Hindlimb muscle (tissue), 1 donor: ENCODE results near the gene TBL1Y. TPM values are rescaled to one million over a fixed set of nuclear protein-coding genes. Genes with fewer than 3 reads are reported as not detected.
"Not testable (repeated sequence)": the region's sequence is repeated elsewhere in the genome, so short reads cannot be mapped to it uniquely, and the experiment has no call there.

Experiments used
- DNase-seq: peaks from one replicate; pipeline ENCODE4 v3.0.0-alpha.2; 2013
- polyA plus RNA-seq: library from polyadenylated mRNA; unstranded; fragments of 120-200 nt; gene quantifications from one replicate; pipeline ENCODE4 v1.2.1, GENCODE V29; 2013; ENCODE audit not compliant: insufficient read length

The TBL1Y gene
- 0.35 TPM for polyA plus RNA-seq

- no peak for DNase-seq
Observed at GRCh38 chrY:6910372-6911252, at the start of gene TBL1Y. TBL1Y (plus strand) TSS chrY:6910697; CDS start chrY:7025085, 114,388 bp downstream.

DNA sequence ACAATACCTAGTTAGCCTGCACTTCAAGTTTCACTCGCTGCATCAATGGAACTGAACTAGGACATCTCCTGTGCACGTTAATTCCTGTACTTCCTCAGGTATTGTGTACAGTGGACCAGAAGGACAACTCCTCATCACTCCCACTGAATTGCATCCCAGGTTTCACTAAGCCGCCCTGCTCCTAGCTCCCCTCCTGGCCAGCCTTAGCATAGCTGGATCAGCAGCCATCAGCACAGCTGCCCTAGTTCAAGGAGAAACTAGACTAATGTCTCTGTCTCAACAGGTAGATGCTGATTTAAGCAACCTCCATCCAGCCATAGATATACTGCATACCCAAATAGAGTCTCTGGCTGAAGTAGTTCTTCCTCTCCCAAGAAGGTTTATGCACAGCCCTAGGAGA is 16.0 kb upstream of the TBL1Y start:
- no peak for DNase-seq

DNA sequence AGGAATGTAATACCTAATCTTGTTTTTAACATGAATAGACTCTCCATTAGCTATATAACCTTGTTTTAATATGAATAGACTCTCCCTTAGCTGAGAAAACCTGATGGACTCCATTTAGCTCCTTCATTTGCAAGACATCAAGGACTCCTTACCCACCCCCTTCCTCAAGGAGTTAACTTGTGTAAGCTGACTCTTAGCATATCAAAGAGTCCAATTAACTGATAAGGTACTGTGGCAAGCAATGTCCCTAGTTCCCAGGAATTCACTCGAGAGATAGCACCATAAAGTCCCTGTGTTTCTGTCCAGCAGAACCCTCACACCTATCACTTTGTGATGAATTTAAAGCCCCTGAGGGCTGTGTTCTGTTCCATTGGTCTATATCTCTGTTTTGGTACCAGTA is 15.3 kb upstream of the TBL1Y start:
- DNase-seq, result no peak

DNA sequence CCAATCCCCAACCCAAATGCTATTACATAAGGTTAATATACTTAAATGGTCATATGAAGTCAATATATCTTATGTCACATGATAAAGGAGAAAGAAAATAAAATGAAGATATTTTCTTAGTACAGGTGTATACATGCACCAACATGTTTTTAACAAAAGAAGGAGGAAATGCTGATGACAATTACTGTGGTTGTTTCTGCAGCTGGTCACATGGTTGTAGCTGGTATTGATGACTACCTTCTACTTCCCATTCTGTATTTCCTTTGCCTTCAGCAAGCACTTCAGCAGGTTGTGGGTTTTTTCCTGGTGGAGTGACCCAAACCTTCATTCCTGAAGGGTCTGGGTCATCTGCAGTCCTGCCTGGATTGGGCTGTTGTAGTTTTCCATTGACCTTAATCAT is 8.4 kb upstream of the TBL1Y start:
- DNase-seq, result not testable (repeated sequence)

DNA sequence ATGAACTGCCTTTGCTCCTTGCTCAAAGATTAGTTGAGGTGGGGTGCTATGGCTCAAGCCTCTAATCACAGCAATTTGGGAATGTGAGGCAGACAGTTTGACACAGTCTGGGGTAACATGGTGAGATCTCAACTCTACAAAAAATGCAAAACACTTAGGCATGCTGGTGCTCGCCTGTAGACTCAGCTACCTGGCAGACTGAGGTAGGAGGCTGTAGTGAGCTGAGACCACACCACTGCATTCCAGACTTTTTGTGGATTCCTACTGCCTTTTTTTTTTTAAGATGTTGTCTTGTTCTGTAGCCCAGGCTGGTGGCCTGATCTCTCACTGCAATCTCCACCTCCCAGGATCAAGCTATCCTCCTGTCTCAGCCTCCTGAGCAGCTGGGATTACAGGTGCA is 2.9 kb upstream of the TBL1Y start:
- DNase-seq, result no peak

DNA sequence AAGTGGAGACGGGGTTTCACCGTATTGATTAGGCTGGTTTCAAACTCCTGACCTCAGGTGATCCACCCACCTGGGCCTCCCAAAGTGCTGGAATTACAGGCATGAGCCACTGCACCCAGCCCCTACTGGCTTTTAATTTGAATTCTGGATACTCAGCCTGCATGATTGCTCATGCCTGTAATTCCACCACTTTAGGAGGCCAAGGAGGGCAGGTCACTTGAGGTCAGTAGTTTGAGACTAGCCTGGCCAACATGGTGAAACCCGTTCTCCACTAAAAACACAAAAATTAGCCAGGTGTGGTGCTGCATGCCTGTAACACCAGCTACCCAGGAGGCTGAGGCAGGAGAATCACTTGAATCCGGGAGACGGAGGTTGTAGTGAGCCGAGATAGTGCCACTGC is 2.5 kb upstream of the TBL1Y start:
- not testable (repeated sequence) for DNase-seq

DNA sequence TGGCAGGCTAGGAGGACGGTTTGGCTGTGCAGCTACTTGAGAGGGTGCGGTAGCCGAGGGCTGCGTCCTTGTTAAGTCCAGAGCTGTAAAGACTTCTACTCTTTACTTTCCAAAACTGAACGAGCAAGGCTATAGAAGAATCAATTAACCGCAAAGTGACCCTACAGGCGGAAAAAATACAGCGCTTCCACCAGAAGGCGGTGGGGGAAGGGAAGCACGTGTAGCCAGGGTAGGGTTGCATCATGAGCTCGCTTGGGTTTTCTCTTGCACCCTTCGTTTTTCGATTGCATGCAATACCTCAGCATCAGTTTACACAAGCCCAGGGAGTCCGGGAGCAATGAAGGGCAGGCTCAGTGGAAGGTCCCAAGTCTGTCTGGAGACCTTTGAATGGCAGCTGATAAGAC is 1.4 kb upstream of the TBL1Y start:
- no peak for DNase-seq

DNA sequence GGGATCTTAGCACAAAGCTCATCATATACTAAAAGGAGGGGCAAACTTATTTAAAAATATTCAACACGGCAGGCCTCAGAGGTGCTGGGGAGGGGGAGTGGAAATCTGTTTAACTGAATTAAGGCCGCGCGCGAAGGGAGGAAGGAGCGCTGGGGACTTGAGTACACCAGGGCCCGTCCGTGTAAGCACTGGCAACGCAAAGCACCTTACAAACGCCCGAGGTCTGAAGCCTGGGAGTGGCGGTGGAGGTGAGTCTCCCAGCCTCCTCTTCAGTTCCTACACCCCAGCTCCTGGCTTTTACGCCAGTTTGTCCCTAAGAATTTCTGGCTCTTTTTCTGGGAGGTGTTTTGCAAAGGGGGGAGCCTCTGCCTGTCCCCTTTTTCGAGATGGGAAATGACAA is 641 bp upstream of the TBL1Y start:
- no peak for DNase-seq

DNA sequence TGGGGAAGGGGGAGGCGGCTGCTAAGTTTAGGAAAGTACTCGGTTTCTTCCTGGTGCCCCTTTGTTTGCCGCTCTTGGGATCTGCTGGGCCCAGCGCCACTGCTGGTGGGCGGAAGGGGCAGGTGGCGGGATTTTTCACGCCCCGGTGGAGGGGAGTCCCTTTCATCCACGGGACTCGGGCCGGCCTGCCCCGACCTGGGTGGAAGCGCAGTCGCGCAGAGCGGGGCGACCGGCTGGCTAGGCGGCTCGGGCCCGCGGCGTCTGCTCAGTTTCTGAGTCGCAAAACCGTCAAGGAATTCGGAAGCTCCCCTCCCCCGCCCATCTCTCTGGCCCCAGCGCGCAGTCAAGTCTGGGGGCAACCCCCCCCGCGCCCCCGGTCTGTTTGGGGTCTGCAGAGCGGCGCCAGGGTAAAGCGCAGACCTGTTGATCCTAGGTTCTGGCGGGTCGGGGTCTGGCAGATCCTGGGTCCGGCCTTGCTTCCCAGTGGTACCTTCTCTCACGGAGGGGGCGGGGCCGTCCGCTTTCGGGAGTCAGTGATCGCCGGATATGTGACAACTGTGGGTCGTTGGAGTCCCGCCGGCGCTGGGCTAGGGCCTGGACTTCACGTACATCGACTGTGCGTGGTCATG is 870 bp downstream of the TBL1Y start, which contains the start of gene AMELY:
Gene AMELY (minus strand): TSS at position 500 of the 629 bp plus-strand sequence. CDS start 39,144 bp downstream, outside the sequence.
- no peak for DNase-seq

GRCh38 chrY:6913362-6913761 is 2.9 kb downstream of the TBL1Y start:
- no peak for DNase-seq

GRCh38 chrY:6921061-6921460 is 10.6 kb downstream of the TBL1Y start:
- DNase-seq, result no peak

DNA sequence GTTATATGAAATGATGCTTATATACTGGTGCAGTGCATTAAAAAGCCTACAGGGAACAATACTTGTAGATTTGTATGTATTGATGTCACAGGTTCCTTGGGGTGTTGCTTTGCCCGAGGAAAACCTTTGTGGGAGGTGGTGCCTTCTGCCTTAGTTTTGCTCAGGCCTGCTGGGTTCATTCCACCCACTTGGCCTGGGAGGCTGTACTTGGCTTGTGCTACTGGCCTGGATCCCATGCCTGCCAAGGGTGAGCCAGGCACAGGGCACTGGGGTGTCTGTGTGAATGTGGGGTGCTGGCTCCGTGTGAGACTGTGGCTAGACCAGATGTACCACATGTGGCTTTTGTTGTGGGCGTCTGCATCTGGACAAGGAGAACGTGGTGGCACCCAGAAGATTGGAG is 17.8 kb downstream of the TBL1Y start:
- no peak for DNase-seq

- no peak for DNase-seq
Observed at GRCh38 chrY:6929237-6929636, 18.7 kb downstream of the TBL1Y start.

- DNase-seq, result no peak
Observed at GRCh38 chrY:6931779-6932396, 21.4 kb downstream of the TBL1Y start.

DNA sequence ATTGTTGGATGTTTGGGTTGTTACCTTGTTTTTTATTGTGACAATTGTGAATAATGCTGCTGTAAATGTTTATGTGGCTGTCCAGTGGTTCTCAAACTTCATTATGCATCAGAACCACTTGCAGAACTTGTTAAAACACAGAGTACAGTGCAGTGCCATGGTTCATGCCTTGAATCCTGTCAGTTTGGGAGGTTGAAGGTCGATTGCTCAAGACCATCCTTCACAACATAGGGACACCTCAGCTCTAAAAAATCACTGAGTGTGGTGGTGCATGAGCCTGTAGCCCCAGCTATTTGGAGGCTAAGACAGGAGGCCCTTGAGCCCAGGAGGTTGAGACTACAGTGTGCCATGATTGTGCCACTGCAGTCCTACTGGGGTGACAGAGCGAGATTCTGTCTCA is 25.0 kb downstream of the TBL1Y start:
- no peak for DNase-seq

- no peak for DNase-seq
Observed at GRCh38 chrY:6947695-6948094, 37.2 kb downstream of the TBL1Y start.

DNA sequence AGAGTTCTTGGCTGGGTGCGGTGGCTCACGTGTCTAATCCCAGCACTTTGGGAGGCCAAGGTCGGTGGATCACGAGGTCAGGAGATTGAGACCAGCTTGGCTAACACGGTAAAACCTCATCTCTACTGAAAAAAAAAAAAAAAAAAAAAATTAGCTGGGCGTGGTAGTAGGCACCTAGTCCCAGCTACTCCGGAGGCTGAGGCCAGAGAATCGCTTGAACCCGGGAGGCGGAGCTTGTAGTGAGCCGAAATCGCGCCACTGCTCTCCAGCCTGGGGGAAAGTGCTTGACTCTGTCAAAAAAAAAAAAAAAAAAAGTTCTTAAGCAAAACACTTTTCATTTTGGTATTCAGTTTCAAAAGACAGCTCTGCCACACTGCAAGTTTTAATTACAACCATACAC is 37.9 kb downstream of the TBL1Y start:
- DNase-seq, result no peak

GRCh38 chrY:6949947-6950346 is 39.5 kb downstream of the TBL1Y start:
- DNase-seq, result no peak

GRCh38 chrY:6964732-6965131 is 54.2 kb downstream of the TBL1Y start:
- peak; percentile 18 for DNase-seq

GRCh38 chrY:6966521-6966920 is 56.0 kb downstream of the TBL1Y start:
- DNase-seq, result no peak

DNA sequence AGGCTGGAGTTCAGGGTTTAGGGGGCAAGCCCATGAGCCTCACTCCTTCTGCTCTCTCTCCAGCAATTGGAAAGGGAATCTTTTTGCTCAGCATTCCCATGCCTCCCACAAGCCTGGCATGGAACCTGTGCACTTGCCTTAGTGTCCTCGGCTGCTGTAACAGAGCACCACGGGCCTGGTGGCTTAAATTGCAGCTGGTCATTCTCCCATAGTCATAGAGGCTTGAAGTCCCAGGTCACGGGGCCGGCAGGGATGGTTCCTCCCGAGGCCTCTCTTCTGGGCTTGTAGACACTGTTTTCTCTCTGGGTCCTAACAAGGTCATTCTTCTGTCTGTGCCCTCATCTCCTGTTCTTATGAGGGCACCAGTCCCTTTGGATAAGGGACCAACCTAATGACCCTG is 57.2 kb downstream of the TBL1Y start:
- DNase-seq, result no peak

DNA sequence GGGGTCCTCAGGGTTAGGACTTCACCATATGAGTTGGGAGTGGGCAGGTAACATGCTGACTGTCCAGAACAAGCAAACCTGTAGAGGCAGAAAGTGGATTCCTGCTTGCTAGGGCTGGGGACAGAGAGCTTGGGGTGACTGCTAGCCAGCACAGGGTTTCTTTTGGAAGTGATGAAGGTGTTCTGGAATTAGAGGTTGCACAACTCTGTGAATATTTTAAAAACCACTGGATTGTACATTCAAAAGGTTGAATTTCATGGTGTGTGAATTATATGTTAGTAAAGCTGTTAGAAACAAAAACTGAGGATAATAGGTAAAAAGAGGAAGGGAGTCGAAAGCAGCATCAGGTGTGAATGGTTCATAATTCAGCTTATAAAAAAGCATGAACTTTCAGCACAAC is 57.7 kb downstream of the TBL1Y start:
- DNase-seq, result no peak

DNA sequence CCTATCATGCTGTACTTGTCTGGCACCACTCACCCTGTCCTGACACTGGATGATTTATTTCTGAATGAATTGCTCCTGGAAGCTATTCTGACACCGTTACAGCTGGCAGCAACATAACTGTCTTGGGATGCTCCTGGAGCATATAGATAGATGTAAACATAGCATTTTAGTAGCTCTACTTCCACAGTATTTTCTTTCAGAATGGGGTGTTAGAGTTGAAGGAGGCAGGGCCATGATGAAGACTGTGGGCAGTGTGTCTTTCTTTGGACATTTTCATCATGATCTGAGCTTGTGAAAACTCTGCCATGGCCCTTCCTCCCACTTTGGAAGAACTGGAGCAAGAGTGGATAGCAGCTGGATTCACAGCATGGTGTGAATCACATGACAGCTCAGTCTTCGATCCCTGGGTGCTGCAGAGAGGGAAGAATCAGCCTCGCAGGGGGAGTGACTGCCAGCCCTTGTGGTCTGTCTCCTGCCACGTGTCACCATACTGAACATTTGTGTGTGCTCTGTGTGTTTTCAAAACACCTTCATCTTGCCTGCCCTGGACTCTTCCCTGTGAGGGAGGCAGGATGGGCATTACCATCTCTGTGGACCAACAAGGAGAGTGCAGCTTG is 61.9 kb downstream of the TBL1Y start:
- DNase-seq, result no peak
